ENCODE measurements around the gene TRIM26.
"Not testable (repeated sequence)": the region's sequence is repeated elsewhere in the genome, so short reads cannot be mapped to it uniquely, and the experiment has no call there.

TRIM26 gene

GRCh38 chr6:30169658-30170614 lies 43.3 kb downstream of the TRIM26 start:
- no peak for DNase-seq

- DNase-seq = no peak
Measured at GRCh38 chr6:30168741-30169140, 44.5 kb downstream of the TRIM26 start.

- no peak for DNase-seq
Measured at GRCh38 chr6:30167101-30167500, 46.1 kb downstream of the TRIM26 start.

- not testable (repeated sequence) for DNase-seq
Measured at GRCh38 chr6:30165238-30165637, 48.0 kb downstream of the TRIM26 start.

DNA sequence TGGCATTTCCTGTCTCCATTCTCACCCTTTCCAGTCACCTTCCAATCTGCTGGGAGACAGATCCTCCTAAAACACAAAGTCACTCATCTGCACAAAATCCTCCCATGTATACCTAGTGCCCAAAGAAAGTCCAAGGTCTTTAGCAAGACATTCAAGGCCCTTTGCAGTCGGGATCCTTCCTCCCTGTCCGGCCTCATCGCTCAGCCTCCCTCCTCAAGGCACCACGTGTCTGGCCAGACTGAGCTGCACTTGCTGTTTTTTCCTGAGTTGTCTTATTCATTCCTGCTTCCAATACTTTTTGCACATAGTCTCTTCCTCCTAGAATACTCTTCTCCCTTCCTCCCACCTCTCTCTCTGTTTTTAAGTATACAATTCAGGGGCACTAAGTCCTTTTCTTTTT lies 48.5 kb downstream of the TRIM26 start:
- no peak for DNase-seq

DNA sequence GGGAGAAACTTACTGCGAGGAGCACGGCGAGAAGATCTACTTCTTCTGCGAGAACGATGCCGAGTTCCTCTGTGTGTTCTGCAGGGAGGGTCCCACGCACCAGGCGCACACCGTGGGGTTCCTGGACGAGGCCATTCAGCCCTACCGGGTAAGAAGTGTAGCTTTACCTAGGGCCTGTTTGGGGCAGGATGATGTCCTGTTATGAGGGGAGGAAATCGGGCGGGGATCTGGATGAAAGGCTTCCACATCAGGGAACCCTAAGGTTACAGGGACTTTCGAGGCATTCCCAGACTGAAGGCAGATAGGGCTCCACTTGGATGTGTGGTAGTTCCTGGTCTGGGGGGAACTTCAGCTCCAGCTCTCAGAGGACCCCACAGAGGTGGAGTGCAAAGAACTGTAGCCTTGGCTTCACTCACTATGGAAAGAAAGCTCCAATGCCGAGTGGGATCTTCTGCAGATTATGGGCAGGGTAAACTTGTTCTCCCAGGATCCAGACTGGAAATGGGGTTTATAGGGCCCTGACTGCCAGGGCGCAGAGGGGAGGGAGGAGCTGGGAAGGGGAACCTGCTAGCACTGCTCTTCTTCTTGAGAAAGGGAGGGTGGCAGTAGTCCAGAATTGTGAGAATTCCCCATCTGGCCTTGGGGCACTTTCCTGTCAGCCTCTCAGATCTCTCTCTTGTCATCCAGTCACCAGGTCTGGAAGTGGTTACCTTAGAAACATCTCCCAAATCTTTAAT lies 49.1 kb downstream of the TRIM26 start:
- no peak for DNase-seq

DNA sequence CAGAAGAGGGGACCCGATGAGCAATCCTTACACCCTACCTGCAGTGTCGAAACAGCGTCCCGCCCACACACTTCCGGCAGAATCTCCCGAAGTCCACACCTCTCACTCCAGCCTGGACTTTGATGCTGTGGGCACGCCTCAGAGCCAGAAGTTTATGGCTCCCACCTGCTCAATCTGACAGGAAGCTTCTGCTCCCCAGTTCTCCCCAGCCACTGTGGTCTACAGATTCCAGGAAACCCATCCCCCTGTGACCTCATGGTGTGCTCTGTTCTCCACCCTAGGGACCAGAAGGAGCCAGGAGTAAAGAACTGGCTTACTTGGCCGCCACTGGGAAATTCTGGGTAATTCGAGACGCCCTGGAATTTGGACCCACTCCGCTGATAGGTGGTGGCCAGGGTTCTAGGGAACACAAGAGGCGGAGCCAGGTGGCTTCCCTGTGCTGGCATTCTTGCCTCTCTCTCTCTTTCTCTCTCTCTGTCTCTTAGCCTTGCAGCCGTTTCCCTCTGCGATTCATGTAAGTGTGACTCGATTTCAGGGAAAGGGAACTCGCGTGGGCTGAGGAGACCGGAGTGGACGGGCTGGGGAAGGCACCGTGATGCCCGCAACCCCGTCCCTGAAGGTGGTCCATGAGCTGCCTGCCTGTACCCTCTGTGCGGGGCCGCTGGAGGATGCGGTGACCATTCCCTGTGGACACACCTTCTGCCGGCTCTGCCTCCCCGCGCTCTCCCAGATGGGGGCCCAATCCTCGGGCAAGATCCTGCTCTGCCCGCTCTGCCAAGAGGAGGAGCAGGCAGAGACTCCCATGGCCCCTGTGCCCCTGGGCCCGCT lies 49.9 kb downstream of the TRIM26 start, which contains the start of gene TRIM15:
TSS of gene TRIM15 (plus strand) at position 457 of the 828 bp plus-strand sequence. CDS start at position 596, 139 bp downstream.
- DNase-seq = peak; percentile 66 to 74

GRCh38 chr6:30162265-30163089 lies 50.7 kb downstream of the TRIM26 start:
- DNase-seq = no peak

- DNase-seq = no peak
Measured at GRCh38 chr6:30160785-30161531, 52.2 kb downstream of the TRIM26 start, which contains the start of gene TRIM10. Gene TRIM10 (minus strand): TSS chr6:30161211. CDS start chr6:30160858, 353 bp downstream.

- no peak for DNase-seq
Measured at GRCh38 chr6:30160008-30160784, 53.0 kb downstream of the TRIM26 start.

DNA sequence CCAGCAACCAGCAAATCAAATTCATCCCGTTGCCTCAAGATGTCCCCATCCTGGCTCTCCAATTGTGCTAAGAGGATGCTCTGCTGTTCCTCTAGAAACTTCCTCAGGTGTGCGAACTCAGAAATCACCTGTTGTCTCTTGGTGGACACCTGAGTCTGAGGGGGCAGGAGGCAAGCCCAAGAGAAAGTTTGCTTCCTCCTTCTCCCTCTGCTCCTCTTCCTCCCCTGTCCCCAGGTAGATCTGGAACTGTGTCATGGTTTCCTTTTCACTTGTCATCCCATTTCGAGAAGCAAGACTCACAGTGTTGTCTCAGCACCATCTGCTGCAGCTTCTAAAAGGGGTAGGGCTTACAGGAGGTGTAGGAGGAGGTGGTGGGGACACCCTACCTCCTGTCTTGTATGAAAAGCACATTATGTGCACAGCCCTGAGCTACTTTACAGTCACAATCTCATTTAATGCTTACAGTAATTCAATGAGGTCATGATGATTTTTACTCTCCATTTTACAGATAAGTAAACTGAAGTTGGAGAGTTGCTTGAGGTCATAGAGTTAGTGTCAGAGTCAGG lies 54.6 kb downstream of the TRIM26 start:
- no peak for DNase-seq

DNA sequence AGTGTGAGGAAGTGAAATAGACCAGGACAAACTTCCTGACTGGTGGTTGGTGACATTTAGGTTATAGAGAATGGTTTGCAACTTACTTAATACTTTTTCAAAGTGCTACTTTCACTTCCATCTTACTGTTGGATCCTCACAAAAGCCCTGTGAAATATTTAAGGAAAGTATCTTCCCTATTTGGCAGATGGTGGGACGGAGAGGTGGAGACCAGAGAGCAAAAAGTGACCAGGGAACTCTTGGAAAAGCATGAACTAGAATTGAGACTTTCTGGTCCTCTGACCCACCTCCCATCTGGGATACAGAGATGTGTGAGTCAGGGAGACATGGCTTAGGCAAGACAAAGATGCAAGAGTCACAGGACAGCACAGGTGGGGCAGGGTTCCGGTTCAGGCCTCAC lies 55.2 kb downstream of the TRIM26 start:
- no peak for DNase-seq

DNA sequence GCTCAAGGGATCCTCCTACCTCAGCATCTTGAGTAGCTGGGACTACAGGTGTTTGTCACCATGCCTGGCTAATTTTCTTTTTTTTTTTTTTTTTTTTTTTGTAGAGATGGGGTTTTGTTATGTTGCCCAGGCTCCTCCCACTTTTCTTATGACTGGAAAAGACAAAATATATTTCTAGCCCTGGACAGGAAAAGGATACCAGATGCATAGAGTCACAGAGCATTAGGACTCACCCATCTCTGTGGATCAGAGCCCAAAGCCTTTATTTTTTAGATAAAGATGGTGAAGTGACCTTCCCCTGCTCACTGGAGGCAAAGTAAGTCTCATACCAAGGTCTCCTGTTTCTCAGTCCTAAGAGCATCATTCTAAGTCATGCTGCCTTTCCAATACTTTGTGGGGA lies 55.6 kb downstream of the TRIM26 start:
- no peak for DNase-seq

DNA sequence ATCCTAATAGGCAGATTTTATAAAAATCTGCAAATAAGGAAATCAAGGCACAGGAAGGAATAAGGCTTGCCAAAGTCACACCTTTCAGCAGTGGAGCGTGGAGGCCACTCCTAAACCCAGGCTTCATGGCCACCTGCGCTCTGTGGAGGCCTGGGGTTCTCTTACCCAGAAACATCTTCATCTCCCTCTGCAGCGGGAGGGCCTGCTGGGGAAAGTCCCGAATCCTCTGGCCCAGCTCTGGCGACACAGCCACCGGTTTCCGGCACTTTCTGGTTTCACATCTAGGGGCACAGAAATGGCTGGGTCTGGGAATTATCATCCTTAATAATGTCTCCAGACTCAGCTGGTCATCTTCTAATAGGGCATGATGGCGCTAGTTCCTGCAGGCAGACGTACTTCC lies 56.4 kb downstream of the TRIM26 start:
- DNase-seq = no peak

- no peak for DNase-seq
Measured at GRCh38 chr6:30156262-30156599, 57.0 kb downstream of the TRIM26 start.

- no peak for DNase-seq
Measured at GRCh38 chr6:30155520-30156261, 57.5 kb downstream of the TRIM26 start.

DNA sequence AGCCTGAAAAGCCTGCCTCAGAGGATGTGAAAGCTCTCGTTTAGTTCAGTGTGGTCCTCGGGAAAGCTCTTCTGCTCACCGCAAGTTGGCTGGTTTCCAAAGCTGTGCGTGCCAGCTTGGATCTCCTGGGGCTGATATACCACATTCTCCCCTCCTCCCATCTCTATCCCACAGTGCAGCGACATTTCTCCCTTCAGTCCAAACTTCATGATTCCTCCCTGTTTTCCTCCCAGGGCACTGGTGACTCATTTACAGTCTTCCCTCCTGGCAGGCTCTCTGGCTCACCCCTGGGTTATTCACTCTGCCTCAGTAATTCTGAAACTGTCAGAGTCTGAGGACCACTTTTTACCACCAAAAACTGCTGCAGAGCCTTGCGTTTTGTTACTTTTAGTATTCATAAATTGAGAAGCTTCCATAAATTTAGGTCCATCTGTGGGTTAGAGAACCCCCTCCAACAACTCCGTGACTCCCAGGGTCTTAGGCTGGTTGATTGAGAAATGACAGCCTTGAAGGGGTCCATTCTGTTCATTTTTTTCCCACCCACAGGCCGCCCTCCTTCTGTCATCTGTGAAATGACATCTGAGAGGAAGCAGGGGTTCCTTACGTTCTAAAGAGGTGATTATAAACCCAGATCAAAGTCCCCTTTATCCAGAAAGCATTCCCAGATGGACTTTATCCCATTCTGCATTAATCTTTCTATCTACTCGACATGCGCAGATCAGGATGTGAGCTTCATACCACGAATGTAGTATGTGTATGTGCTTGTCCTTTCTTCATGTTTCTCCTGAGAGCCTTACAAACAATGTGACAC lies 58.3 kb downstream of the TRIM26 start:
- no peak for DNase-seq

DNA sequence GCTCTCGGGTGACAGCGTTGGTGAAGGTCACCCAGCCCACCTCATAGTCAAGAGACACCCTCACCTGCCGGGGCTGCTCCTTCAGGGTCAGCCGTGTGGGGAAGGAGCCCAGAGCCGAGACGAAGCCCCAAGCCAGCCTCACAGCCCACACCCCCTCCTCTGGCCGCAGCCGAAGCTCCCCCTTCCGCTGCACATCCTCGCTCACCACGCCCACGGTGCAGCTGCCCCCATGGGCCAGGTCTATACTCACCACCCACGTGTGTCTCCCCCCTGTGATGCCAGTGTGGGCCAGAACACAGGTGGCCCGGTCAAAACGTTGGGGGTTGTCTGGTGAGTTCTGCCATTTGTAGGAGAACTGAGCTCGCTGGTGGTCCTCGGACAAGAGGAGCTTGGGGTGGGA lies 59.1 kb downstream of the TRIM26 start:
- DNase-seq = no peak

Measured in activated CD4-positive, alpha-beta T cell treated with anti-CD3 and anti-CD28 coated beads, Interleukin-2, amount 50 U/mL, for 48 hours (primary cell).